Chondrocyte (in vitro differentiated cells): ENCODE results near the gene VSX1. TPM values are rescaled to one million over a fixed set of nuclear protein-coding genes. Genes with fewer than 3 reads are reported as not detected.

Experiments
- DNase-seq: peaks from one replicate; pipeline ENCODE4 v3.0.0; 2021; ENCODE audit warnings: mixed read lengths, low spot score
- H3K27ac Mint-ChIP-seq: one replicate; pipeline ENCODE4 v1.8.0; 2021; ENCODE audit warnings: mild to moderate bottlenecking, moderate library complexity, mixed read lengths; ENCODE audit not compliant: unreplicated experiment
- H3K27me3 Mint-ChIP-seq: 2 replicates; pipeline ENCODE4 v1.8.0; 2021; ENCODE audit warnings: low read depth, mixed read lengths
- H3K36me3 Mint-ChIP-seq: 2 replicates; pipeline ENCODE4 v1.8.0; 2021; ENCODE audit warnings: low read depth, mixed read lengths
- H3K4me1 Mint-ChIP-seq: 2 replicates; pipeline ENCODE4 v1.8.0; 2021; ENCODE audit warnings: low read depth, mild to moderate bottlenecking, mixed read lengths
- H3K4me3 Mint-ChIP-seq: one replicate; pipeline ENCODE4 v1.8.0; 2021; ENCODE audit warnings: mild to moderate bottlenecking, moderate library complexity, mixed read lengths; ENCODE audit not compliant: unreplicated experiment
- H3K9me3 Mint-ChIP-seq: 2 replicates; pipeline ENCODE4 v1.8.0; 2021; ENCODE audit warnings: low read depth, mixed read lengths
- CTCF ChIP-seq: fragments of 200-600 bp; sonication (generic); IDR thresholded peaks from 2 replicates; pipeline ENCODE4 v1.5.0; 2021; ENCODE audit warnings: antibody characterized with exemption, mild to moderate bottlenecking, moderate library complexity
- total RNA-seq: library from RNA; stranded (reverse); gene quantifications from 3 replicates; pipeline ENCODE4 v1.2.1, GENCODE V29; 2021

VSX1 gene
- total RNA-seq, 1 donor from 2014 or later: not detected

- H3K4me3 Mint-ChIP-seq: no peak overlapping the region
- H3K27ac Mint-ChIP-seq: no peak overlapping the region
- H3K27me3 Mint-ChIP-seq: peaks cover 6% of the 10 kb centered on the region
- H3K9me3 Mint-ChIP-seq: no peaks in the 10 kb centered on the region
- peaks cover 8% of the 10 kb centered on the region for H3K36me3 Mint-ChIP-seq
- no peak for TF ChIP-seq CTCF
- DNase-seq: no peak
- peaks cover 20% of the 10 kb centered on the region for H3K4me1 Mint-ChIP-seq
Observed at GRCh38 chr20:25031241-25031640, 50.7 kb downstream of the VSX1 start.

DNA sequence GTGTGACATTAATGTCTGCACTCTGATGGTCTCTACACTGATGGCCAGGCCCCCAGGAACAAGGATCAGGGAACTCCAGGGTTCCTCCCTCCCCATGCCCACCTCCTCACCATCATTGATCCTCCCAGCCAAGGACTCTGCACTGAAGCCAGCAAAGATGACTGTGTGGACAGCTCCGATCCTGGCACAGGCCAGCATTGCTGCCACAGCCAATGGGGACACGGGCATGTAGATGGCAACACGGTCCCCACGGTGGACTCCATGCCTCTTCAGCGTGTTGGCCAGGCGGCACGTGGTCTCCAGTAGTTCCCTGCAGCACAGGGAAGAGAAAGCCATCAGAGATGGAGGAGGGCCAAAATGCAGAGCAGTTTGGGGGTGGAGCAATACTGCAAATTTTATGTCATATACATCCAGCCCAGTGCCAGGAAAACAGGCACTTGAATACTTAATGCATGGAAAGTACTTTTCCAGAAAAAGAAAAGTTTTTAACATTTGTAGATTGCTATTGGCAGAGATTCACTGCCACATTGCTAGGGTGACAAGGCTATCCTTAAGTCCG lies 51.2 kb downstream of the VSX1 start:
- no peak overlapping the region for H3K27ac Mint-ChIP-seq
- H3K4me3 Mint-ChIP-seq: no peak overlapping the region
- H3K27me3 Mint-ChIP-seq: peaks cover 6% of the 10 kb centered on the region
- no peak for TF ChIP-seq CTCF
- peak; percentile 77 for DNase-seq
- H3K4me1 Mint-ChIP-seq: peaks cover 15% of the 10 kb centered on the region
- peaks cover 8% of the 10 kb centered on the region for H3K36me3 Mint-ChIP-seq
- H3K9me3 Mint-ChIP-seq: no peaks in the 10 kb centered on the region

GRCh38 chr20:25030007-25030648 lies 51.8 kb downstream of the VSX1 start:
- TF ChIP-seq CTCF: no peak
- H3K4me3 Mint-ChIP-seq: no peak overlapping the region
- H3K9me3 Mint-ChIP-seq: no peaks in the 10 kb centered on the region
- H3K4me1 Mint-ChIP-seq: peaks cover 15% of the 10 kb centered on the region
- peaks cover 6% of the 10 kb centered on the region for H3K27me3 Mint-ChIP-seq
- no peak overlapping the region for H3K27ac Mint-ChIP-seq
- peaks cover 8% of the 10 kb centered on the region for H3K36me3 Mint-ChIP-seq
- DNase-seq: peak; percentile 22

- peaks cover 6% of the 10 kb centered on the region for H3K27me3 Mint-ChIP-seq
- no peaks in the 10 kb centered on the region for H3K9me3 Mint-ChIP-seq
- peak; percentile 46 for DNase-seq
- H3K4me3 Mint-ChIP-seq: no peak overlapping the region
- no peaks in the 10 kb centered on the region for H3K4me1 Mint-ChIP-seq
- no peak for TF ChIP-seq CTCF
- no peak overlapping the region for H3K27ac Mint-ChIP-seq
- peaks cover 8% of the 10 kb centered on the region for H3K36me3 Mint-ChIP-seq
Observed at GRCh38 chr20:25025986-25026605, 55.8 kb downstream of the VSX1 start.

Other genes with a start within 250 kb of the VSX1 start
- gene CST7, start 132.9 kb downstream of the VSX1 start, total RNA-seq: not detected in 3 replicates
- gene APMAP, start 89.4 kb downstream of the VSX1 start, total RNA-seq: 77.7 to 82.2 TPM (median 79.9 TPM) in 3 replicates
- 1.5 to 5.5 TPM (median 5.5 TPM) in 3 replicates for gene ACSS1, start 24.0 kb downstream of the VSX1 start, total RNA-seq
- 42.2 to 53.5 TPM (median 50.3 TPM) in 3 replicates for gene ENTPD6, start 113.6 kb upstream of the VSX1 start, total RNA-seq
- 130 to 171 TPM (median 170 TPM) in 3 replicates for gene PYGB, start 165.9 kb upstream of the VSX1 start, total RNA-seq